Endothelial cell of umbilical vein (primary cell): ENCODE data around the gene NETO1. TPM values are rescaled to one million over a fixed set of nuclear protein-coding genes. Genes with fewer than 3 reads are reported as not detected.

Experiments
- BruUV-seq: library from RNA; stranded (reverse); fragments of 400-500 nt; replicated peaks from 2 replicates; lab custom pipeline; 2021; lab: Mats Ljungman, UMichigan
- CTCF ChIA-PET: fragments of 300-600, 350-600 bp; sonication (Branson Sonifier 250); formaldehyde crosslinking; loops from one replicate; lab custom pipeline; 2021; ENCODE audit warnings: antibody characterized with exemption, inconsistent platforms; lab: Charles Lee
- POLR2A ChIA-PET: fragments of 300-600, 350-600 bp; sonication (Branson Sonifier 250); formaldehyde crosslinking; loops from one replicate; lab custom pipeline; 2021; ENCODE audit warnings: antibody characterized with exemption, inconsistent platforms; lab: Charles Lee
- DNase-seq: peaks from one replicate; pipeline ENCODE4 v3.0.0-alpha.2; 2011; ENCODE audit warnings: low read depth, low spot score
- FAIRE-seq: peaks from 2 replicates; lab custom pipeline; 2011; peaks lifted over from hg19 to GRCh38; lab: Jason Lieb, UNC
- H2AFZ ChIP-seq: 2 replicates; pipeline ENCODE4 v1.6.0; 2012; ENCODE audit warnings: low read depth, low read length, control low read depth, inconsistent platforms
- H3K27ac ChIP-seq: 2 replicates; pipeline ENCODE4 v1.5.1; 2011; ENCODE audit warnings: low read depth, mild to moderate bottlenecking, control low read depth, low read length, moderate library complexity; ENCODE audit not compliant: insufficient read depth
- H3K27me3 ChIP-seq, 2 experiments: 2 replicates each; pipeline versions ENCODE4 v1.6.0 to v1.6.1; 2011; ENCODE audit warnings: low read length in 2 of 2, mixed read lengths in 1 of 2; ENCODE audit not compliant: control insufficient read depth in 2 of 2, insufficient read depth in 2 of 2
- H3K36me3 ChIP-seq, 2 experiments: 2 replicates in 1 of 2; 3 replicates in 1 of 2; pipeline ENCODE4 v1.5.1; 2011; ENCODE audit warnings: low read length in 2 of 2, mild to moderate bottlenecking in 1 of 2, moderate library complexity in 1 of 2; ENCODE audit not compliant: control insufficient read depth in 2 of 2, insufficient read depth in 2 of 2; ENCODE audit errors: extremely low read depth in 1 of 2
- H3K4me1 ChIP-seq: 3 replicates; pipeline ENCODE4 v1.5.1; 2011; ENCODE audit warnings: mild to moderate bottlenecking, low read length; ENCODE audit not compliant: control insufficient read depth, insufficient read depth; ENCODE audit errors: extremely low read depth
- H3K4me2 ChIP-seq: 2 replicates; pipeline ENCODE4 v1.6.1; 2011; ENCODE audit warnings: low read length, control low read depth, mixed read lengths; ENCODE audit not compliant: insufficient read depth
- H3K4me3 ChIP-seq, 3 experiments: fragments of 200-600 bp in 1 of 3; sonication (generic), shearing (Covaris generic) in 1 of 3; replicated peaks in 1 of 3; 2 replicates each; pipeline ENCODE4 v1.5.1; 2011 to 2016; ENCODE audit warnings: control low read depth in 3 of 3, low read length in 3 of 3, mild to moderate bottlenecking in 2 of 3, inconsistent platforms in 1 of 3, low read depth in 1 of 3, moderate library complexity in 1 of 3; ENCODE audit not compliant: insufficient read depth in 1 of 3
- H3K79me2 ChIP-seq: 2 replicates; pipeline ENCODE4 v1.6.0; 2012; ENCODE audit warnings: low read length, inconsistent platforms; ENCODE audit not compliant: control insufficient read depth, insufficient read depth
- H3K9ac ChIP-seq: replicated peaks from 2 replicates; pipeline ENCODE3; 2011; ENCODE audit warnings: low read length, control low read depth; ENCODE audit not compliant: insufficient read depth; ENCODE audit errors: extremely low read depth
- H3K9me1 ChIP-seq: replicated peaks from 3 replicates; pipeline ENCODE4 v1.6.0; 2011; ENCODE audit warnings: mild to moderate bottlenecking, low read length; ENCODE audit not compliant: control insufficient read depth, insufficient read depth; ENCODE audit errors: extremely low read depth
- H3K9me3 ChIP-seq: replicated peaks from 2 replicates; pipeline ENCODE4 v1.5.1; 2012; ENCODE audit warnings: low read length, inconsistent platforms; ENCODE audit not compliant: control insufficient read depth, insufficient read depth
- H4K20me1 ChIP-seq: replicated peaks from 2 replicates; pipeline ENCODE3; 2011; ENCODE audit warnings: mild to moderate bottlenecking, low read length; ENCODE audit not compliant: control insufficient read depth, insufficient read depth; ENCODE audit errors: extremely low read depth
- EZH2 ChIP-seq: IDR thresholded peaks from 2 replicates; pipeline ENCODE4 v1.6.1; 2012; ENCODE audit warnings: borderline replicate concordance, low read depth, mild to moderate bottlenecking, moderate library complexity, low read length, inconsistent platforms; ENCODE audit not compliant: severe bottlenecking
- FOS ChIP-seq: IDR thresholded peaks from 2 replicates; pipeline ENCODE4 v1.6.1; 2011; ENCODE audit warnings: mild to moderate bottlenecking, low read length, moderate library complexity, borderline replicate concordance; ENCODE audit not compliant: insufficient read depth
- GATA2 ChIP-seq: IDR thresholded peaks from 2 replicates; pipeline ENCODE4 v1.7.0; 2011; ENCODE audit warnings: low read depth, mild to moderate bottlenecking, moderate library complexity, mixed read lengths, low read length; ENCODE audit not compliant: insufficient read length, insufficient read depth
- JUN ChIP-seq: IDR thresholded peaks from 2 replicates; pipeline ENCODE4 v1.6.1; 2011; ENCODE audit warnings: borderline replicate concordance, low read depth; ENCODE audit not compliant: insufficient read length, insufficient read depth
- MYC ChIP-seq: IDR thresholded peaks from one replicate; pipeline ENCODE4 v1.6.1; 2011; ENCODE audit warnings: mild to moderate bottlenecking, low read depth, low read length
- POLR2A ChIP-seq: IDR thresholded peaks from 2 replicates; pipeline ENCODE4 v1.6.1; 2012; ENCODE audit warnings: low read depth, mild to moderate bottlenecking, control low read depth, low read length
- POLR2AphosphoS5 ChIP-seq: IDR thresholded peaks from 2 replicates; pipeline ENCODE4 v1.6.1; 2012; ENCODE audit warnings: low read depth, mild to moderate bottlenecking, control low read depth, low read length, moderate library complexity; ENCODE audit not compliant: insufficient read depth
- dilution Hi-C: fragments of 300-500 bp; cut with MboI; formaldehyde crosslinking; loops from one replicate; pipeline ENCODE4 v1.15.0; 2019; ENCODE audit warnings: low sequenced_read_pairs; ENCODE audit not compliant: extremely low pct_ligation_motif_present
- intact Hi-C: fragments of 100-400 bp; cut with micrococcal nuclease; formaldehyde crosslinking; loops from one replicate; pipeline ENCODE4 v1.10.0; 2022
- polyA plus RNA-seq, 4 experiments: library from polyadenylated mRNA; depleted of rRNA in 3 of 4; stranded (reverse) in 3 of 4; unstranded in 1 of 4; fragments of >200 nt; gene quantifications; 2 replicates each; pipeline versions ENCODE4 v1.2.1 to v1.2.3, GENCODE V29; 2011 to 2012; ENCODE audit warnings: missing spikeins in 1 of 4
- total RNA-seq: library from RNA; stranded (reverse); gene quantifications from 2 replicates; pipeline ENCODE4 v1.2.3, GENCODE V29; 2021
- TF ChIP-seq, protein P1 (sequence below), 2 donors: IDR thresholded peaks; 1 replicate in 1 of 2; 2 replicates in 1 of 2; pipeline ENCODE4 v1.5.1; 2011; ENCODE audit warnings: low read length in 2 of 2, mild to moderate bottlenecking in 2 of 2, moderate library complexity in 2 of 2, control low read depth in 1 of 2, inconsistent platforms in 1 of 2, low read depth in 1 of 2; ENCODE audit not compliant: insufficient read depth in 1 of 2; ENCODE audit errors: extremely low read depth in 1 of 2
- TF ChIP-seq, protein P2 (sequence below): IDR thresholded peaks from 2 replicates; pipeline ENCODE4 v1.6.1; 2011; ENCODE audit not compliant: insufficient read depth, insufficient read length

NETO1 gene
- total and polyA plus RNA-seq, 2 donors (not counting 3 experiments of a cell fraction or from before 2014, with no cell fraction given), result not detected

DNA sequence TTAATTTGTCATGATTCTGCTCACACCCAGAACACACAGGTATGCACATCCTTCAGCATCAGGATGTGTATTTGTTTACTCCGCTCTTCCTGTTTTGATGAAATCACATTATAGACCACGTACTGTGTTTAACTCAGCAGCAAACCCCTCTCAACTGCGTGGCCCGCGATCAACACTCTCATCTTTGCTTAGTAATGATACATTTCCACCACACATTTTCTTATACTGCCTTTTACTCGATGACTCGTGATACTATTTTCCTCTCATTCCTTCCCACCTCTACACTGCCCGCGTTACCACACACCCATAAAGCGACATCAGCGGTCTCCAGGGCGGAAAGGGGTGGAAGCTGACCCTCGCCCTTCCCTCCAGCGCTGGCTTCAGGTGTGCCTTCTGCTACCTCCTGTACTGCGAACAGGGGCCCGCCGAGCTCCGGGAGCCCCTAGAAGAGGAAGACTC lies 1.3 kb downstream of the NETO1 start:
- Histone ChIP-seq H3K4me2 (no peak overlapping the region), H3K36me3 (no peaks in the 10 kb centered on the region), H3K9ac (no peak overlapping the region), H3K27ac (no peak overlapping the region), H3K79me2 (no peaks in the 10 kb centered on the region), H4K20me1 (no peaks in the 10 kb centered on the region), H3K4me3 (no peak overlapping the region), H3K9me3 (no peaks in the 10 kb centered on the region), H3K4me1 (no peaks in the 10 kb centered on the region), H3K9me1 (no peaks in the 10 kb centered on the region), H2AFZ (no peak overlapping the region), H3K27me3 (peaks cover 0 to 2% of the 10 kb centered on the region in 2 experiments)
- TF ChIP-seq JUN (no peak), MYC (no peak), EZH2 (no peak), FOS (no peak), GATA2 (no peak), POLR2AphosphoS5 (no peak), POLR2A (no peak)
- TF ChIP-seq, protein P1, sequence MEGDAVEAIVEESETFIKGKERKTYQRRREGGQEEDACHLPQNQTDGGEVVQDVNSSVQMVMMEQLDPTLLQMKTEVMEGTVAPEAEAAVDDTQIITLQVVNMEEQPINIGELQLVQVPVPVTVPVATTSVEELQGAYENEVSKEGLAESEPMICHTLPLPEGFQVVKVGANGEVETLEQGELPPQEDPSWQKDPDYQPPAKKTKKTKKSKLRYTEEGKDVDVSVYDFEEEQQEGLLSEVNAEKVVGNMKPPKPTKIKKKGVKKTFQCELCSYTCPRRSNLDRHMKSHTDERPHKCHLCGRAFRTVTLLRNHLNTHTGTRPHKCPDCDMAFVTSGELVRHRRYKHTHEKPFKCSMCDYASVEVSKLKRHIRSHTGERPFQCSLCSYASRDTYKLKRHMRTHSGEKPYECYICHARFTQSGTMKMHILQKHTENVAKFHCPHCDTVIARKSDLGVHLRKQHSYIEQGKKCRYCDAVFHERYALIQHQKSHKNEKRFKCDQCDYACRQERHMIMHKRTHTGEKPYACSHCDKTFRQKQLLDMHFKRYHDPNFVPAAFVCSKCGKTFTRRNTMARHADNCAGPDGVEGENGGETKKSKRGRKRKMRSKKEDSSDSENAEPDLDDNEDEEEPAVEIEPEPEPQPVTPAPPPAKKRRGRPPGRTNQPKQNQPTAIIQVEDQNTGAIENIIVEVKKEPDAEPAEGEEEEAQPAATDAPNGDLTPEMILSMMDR (IDR thresholded peaks at IDR 0.05; ENCODE audit: extremely low read depth in 1 of 2, insufficient read depth in 1 of 2, low read depth in 1 of 2, low read length in 2 of 2), result no peak
- TF ChIP-seq, protein P2, sequence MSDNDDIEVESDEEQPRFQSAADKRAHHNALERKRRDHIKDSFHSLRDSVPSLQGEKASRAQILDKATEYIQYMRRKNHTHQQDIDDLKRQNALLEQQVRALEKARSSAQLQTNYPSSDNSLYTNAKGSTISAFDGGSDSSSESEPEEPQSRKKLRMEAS, result no peak
- dilution Hi-C loops (no loop called here), intact Hi-C loops (no loop called here)
- ChIA-PET CTCF (no interaction called here), POLR2A (no interaction called here)
- no peak for DNase-seq
- FAIRE-seq, result no peak
- no TSS peak for BruUV-seq
